NCI-H2227 (cell line): Measurements from ENCODE around the gene CENPQ.
"Not testable (repeated sequence)": the region's sequence is repeated elsewhere in the genome, so short reads cannot be mapped to it uniquely, and the experiment has no call there.

Experiments used
- DNase-seq: peaks from one replicate; lab custom pipeline; 2025; ENCODE audit not compliant: unreplicated experiment; lab: John Stamatoyannopoulos, UW

CENPQ gene

DNA sequence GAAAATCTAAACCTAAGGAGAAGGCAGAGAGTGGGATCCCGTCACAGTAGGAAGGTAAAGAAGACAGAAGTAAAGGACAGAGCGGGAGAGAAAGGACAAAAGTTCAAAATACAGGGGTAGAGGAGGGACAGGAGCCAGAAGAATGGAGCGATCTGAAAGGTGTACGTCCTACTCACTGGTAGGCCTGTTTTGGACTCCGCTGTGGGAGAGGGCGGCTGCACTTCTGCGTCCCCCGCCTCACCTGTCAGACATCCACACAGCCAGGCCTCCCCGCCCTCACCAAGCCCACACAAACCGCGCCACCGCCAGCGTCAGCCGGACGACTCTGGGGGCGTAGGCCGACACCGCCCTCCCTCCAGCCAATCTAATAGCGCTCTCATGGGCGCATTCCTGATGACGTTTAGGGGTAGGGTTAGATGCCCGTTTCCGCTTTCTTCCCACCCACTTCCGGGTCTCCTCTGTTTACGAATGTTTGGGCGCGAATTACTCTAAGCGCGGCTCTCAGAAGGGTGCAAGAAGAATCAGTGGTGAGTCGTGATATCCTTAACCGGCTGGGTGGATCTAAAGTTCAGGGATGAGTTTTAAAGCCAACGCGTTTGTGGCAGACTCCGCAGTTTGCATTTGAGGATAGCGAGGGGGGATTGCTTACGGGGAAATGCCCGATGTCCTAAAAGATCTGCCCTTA lies at the start of gene CENPQ, which contains the start of gene MMUT:
Gene CENPQ, plus strand, starts transcription at position 444 of the 685 bp plus-strand sequence. CDS start 6,807 bp downstream, outside the sequence.
Gene MMUT, minus strand, starts transcription at position 327 of the 685 bp plus-strand sequence. CDS start 3,787 bp downstream, outside the sequence.
- DNase-seq: peak; percentile 92

GRCh38 chr6:49415358-49415757 lies 47.8 kb upstream of the CENPQ start:
- no peak for DNase-seq

GRCh38 chr6:49416195-49416594 lies 47.0 kb upstream of the CENPQ start:
- no peak for DNase-seq

GRCh38 chr6:49423817-49424216 lies 39.4 kb upstream of the CENPQ start:
- no peak for DNase-seq

DNA sequence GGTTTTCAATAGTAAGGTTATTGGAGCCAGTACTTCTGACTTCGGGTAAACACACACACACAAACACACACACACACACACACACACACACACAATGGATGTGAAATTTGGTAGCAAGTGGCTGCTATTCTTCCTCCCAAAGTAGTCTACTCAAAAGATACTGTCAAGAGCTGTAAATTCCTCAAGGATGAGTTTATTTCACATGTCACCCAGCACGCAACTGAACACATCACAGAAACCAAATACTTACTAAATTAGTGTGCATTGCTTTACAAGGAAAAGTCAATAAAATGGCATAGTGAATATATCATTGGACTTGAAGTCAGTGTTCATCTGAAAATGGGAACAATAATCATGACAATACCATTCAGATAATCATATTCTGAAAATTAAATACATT lies 33.0 kb upstream of the CENPQ start:
- DNase-seq: no peak

DNA sequence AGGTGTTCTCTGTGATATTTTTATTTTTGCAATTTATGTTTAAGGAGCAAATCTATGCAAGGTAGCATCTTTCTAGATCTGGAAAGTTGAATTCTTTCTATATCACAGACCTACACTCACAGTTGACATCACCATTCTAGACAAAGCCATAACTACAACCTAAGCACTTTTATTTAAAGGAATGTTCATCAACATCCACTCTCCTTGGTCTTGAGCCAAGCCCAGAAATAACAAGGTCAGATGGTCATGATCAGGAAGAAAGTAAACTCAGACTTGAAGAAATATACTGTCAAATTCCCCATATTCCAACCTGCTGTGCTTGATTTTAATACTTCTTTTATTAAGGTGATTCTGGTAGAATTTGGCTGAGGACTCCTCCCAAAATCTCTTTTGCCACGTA lies 32.3 kb upstream of the CENPQ start:
- DNase-seq: no peak

- DNase-seq: peak; percentile 1
Observed at GRCh38 chr6:49453221-49453620, 9.9 kb upstream of the CENPQ start.

DNA sequence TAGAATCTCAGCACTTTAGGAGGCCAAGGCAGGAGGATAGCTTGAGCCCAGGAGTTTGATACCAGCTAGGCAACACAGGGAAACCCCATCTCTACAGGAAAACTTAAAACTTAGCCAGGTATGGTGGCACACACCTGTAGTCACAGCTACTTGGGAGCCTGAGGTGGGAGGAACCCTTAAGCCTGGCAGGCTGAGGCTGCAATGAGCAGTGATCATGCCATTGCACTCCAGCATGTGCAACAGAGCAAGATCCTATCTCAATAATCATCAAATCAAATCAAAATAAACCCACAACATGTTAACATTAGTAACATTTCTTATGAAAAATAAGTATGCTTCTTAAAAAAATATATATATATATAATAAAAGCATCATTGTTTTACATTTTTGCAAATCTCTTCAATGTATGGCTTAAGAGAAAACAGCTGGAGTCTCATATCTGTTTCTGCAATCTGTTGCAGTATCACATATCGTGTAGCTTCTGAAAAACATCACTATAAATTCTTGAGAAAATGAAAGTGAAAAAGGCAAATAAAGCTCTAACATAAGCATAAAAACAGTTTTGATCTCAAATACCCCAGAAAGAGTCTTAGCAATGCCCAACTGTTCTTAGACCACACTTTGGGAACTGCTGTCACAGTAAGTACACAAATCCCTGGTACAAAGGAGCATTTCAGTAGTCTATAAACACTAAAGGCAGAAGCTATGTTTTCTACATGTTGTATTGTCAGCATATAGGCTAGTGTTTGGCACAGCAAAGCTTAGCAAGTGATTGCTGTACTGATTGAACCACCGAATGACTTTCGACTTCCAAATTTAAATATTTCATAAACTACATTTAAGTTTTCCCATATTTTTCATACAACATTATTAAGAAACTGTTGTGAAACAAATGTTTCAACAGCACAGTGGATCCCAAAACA lies 8.1 kb upstream of the CENPQ start:
- DNase-seq: no peak

DNA sequence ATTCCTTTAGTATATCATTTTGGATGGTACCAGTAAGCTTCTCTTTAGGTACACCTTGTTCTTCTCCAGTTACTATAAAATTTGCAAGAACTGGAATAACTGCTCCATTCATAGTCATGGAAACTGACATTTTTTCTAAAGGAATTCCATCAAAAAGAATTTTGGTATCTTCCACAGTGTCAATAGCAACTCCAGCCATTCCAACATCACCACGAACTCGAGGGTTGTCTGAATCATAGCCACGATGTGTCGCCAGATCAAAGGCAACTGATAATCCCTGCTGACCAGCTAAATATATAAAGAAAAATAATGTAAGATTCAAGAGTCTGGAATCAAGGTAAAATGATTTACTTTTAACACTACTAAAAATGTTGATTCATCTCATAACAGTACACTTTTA lies 5.4 kb upstream of the CENPQ start:
- no peak for DNase-seq

GRCh38 chr6:49462071-49462470 lies 1.1 kb upstream of the CENPQ start:
- DNase-seq: peak; percentile 10

- no peak for DNase-seq
Observed at GRCh38 chr6:49462599-49462926, 607 bp upstream of the CENPQ start.

DNA sequence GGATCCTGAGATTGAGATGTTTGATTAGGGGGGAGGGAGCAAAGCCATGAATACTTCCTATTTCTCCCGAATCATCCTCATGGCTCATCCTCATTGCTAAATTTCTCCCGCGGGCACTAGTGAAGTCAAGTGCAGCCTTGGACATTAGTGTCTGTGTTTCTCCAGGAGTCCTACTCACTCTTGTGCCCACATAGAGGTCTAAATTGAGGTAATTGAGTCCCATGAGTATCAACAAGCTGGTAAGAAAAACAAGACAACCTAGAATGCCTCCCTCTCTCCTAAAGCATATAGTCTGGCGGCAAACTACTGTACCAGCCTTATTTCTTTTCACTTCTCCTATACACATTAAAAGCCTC lies 420 bp downstream of the CENPQ start:
- no peak for DNase-seq

- no peak for DNase-seq
Observed at GRCh38 chr6:49464691-49465090, 1.5 kb downstream of the CENPQ start.

DNA sequence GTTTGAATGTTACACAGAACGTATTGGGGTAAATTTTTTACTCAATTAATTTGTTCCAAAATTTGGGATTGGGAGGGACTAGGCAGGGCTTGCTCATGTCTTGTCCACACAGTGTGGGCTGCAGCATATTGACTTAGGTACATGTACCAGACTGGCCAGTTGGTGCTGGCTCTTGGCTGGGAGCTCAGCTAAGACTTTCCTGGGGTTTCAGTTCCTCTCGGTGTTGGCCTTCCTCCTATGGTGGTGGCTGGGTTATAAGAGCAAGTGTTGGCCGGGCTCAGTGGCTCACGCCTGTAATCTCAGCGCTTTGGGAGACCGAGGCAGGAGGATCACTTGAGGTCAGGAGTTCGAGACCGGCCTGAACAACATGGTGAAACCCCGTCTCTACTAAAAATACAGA lies 4.9 kb downstream of the CENPQ start:
- DNase-seq: no peak

DNA sequence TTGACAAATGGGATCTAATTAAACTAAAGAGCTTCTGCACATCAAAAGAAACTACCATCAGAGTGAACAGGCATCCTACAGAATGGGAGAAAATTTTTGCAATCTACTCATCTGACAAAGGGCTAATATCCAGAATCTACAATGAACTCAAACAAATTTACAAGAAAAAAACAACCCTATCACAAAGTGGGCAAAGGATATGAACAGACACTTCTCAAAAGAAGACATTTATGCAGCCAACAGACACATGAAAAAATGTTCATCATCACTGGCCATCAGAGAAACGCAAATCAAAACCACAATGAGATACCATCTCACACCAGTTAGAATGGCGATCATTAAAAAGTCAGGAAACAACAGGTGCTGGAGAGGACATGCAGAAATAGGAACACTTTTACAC lies 13.4 kb downstream of the CENPQ start:
- not testable (repeated sequence) for DNase-seq

DNA sequence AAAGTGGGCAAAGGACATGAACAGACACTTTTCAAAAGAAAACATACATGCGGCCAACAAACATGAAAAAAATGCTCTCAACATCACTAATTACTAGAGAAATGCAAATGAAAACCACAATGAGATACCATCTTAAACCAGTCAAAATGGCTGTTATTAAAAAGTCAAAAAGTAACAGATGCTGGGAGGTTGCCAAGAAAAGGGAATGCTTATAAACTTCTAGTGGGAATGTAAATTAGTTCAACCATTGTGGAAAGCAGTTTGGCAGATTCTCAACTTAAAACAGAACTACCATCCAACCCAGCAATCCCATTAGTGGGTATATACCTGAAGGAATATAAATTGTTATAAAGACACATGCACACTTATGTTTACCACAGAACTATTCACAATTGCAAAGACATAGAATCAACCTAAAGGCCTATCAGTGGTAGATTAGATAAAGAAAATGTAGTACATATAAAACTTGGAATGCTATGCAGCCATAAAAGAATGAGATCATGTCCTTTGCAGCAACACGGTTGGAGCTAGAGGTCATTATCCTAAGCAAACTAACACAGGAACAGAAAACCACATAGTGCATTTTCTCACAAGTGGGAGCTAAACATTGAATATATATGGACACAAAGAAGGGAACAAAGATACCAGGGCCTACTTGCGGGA lies 16.3 kb downstream of the CENPQ start:
- DNase-seq: no peak

DNA sequence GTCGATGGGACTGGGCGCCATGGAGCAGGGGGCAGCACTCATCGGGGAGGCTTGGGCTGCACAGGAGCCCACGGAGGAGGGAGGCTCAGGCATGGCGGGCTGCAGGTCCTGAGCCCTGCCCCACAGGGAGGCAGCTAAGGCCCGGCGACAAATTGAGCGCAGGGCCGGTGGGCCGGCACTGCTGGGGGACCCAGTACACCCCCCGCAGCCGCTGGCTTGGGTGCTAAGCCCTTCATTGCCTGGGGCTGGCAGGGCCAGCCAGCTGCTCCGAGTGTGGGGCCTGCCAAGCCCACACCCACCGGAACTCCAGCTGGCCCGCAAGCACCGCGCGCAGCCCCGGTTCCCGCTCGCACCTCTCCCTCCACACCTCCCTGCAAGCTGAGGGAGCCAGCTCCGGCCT lies 18.7 kb downstream of the CENPQ start:
- not testable (repeated sequence) for DNase-seq

- DNase-seq: not testable (repeated sequence)
Observed at GRCh38 chr6:49483380-49483779, 20.2 kb downstream of the CENPQ start.

DNA sequence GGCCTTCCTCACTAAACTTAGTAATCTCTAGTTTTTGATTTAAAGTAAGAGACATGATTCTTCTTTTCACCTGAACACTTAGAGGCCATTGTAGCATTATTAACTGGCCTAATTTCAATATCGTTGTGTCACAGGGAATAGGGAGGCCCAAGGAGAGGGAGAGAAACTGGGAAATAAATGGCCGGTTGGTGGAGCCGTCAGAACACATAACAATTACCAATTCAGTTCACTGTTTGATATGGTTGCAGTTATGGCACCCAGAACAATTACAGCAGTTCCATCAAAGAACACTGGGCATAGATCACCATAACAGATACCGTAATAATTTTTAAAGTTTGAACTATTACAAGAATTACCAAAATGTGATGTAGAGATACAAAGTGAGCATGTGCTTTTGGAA lies 27.5 kb downstream of the CENPQ start:
- DNase-seq: no peak

- DNase-seq: no peak
Observed at GRCh38 chr6:49497304-49497703, 34.1 kb downstream of the CENPQ start.

- no peak for DNase-seq
Observed at GRCh38 chr6:49499126-49499525, 36.0 kb downstream of the CENPQ start.

- no peak for DNase-seq
Observed at GRCh38 chr6:49499623-49500022, 36.5 kb downstream of the CENPQ start, which contains the start of gene GLYATL3. Gene GLYATL3, plus strand, starts transcription at chr6:49499923. Its CDS starts 12,068 bp downstream, at chr6:49511991.
